ENCODE measurements around the gene PLP1.

The PLP1 gene

DNA sequence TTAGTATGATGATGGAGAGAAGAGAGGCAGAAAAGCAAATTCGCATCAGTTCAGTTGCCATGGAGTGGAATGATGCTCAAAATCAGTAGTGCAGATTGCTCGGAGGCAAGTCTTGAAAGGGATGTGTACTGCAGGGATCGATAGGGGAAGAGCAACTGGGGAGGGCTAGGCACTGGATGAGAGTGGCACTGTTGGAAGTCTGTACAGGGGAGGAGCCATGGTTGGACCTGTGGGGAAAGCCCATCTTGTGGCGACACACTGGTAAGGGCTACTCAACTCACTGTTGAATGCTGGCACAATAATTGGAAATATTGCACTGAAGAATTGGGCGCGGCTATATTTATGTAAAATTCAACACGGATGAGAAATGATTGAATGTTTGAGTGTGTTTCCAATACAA, 54.2 kb downstream of the PLP1 start:
- DNase-seq (ENCODE audit: low spot score) = no peak

GRCh38 chrX:103831342-103831802, 54.7 kb downstream of the PLP1 start:
- peak; percentile 61 for DNase-seq (ENCODE audit: low spot score)

- DNase-seq (ENCODE audit: low spot score) = no peak
Observed at GRCh38 chrX:103831803-103832544, 55.3 kb downstream of the PLP1 start, which contains the start of gene RAB9B. RAB9B (minus strand) TSS chrX:103832257; CDS start chrX:103825784, 6,473 bp downstream.

GRCh38 chrX:103839404-103839803, 62.8 kb downstream of the PLP1 start:
- DNase-seq (ENCODE audit: low spot score) = no peak

Data from CD4-positive, alpha-beta T cell treated with Interleukin-6 at 100 ng/mL for 8 hours (primary cell).